K562 (cell line): ENCODE measurements around the gene IL10. TPM values are rescaled to one million over a fixed set of nuclear protein-coding genes. Genes with fewer than 3 reads are reported as not detected.

Experiments
- ADNP ChIP-seq: fragments of 200-800 bp; sonication (Bioruptor generic); IDR thresholded peaks from 2 replicates; pipeline ENCODE4 v1.6.1; 2016; ENCODE audit warnings: missing genetic modification characterization, missing compliant biosample characterization
- BDP1 ChIP-seq: IDR thresholded peaks from 3 replicates; pipeline ENCODE4 v1.6.1; 2011; ENCODE audit not compliant: insufficient read length, insufficient read depth
- CBFA2T3 ChIP-seq: fragments of 450-650 bp; IDR thresholded peaks from 2 replicates; pipeline ENCODE4 v1.6.1; 2017
- ETV5 ChIP-seq: sonication (generic); formaldehyde crosslinking; IDR thresholded peaks from 2 replicates; pipeline ENCODE4 v1.4.0; 2020; ENCODE audit warnings: low read depth, mild to moderate bottlenecking, missing genetic modification reagents
- HDAC1 ChIP-seq, 2 experiments: fragments of 450-650 bp; IDR thresholded peaks; 2 replicates each; pipeline ENCODE4 v1.6.1; 2016 to 2017; ENCODE audit warnings: inconsistent platforms in 1 of 2, mild to moderate bottlenecking in 1 of 2, moderate library complexity in 1 of 2
- HDAC8 ChIP-seq: fragments of 450-650 bp; IDR thresholded peaks from 2 replicates; pipeline ENCODE4 v1.6.1; 2016; ENCODE audit warnings: mild to moderate bottlenecking, missing genetic modification characterization, moderate library complexity, missing compliant biosample characterization
- LCOR ChIP-seq: sonication (generic); formaldehyde crosslinking; IDR thresholded peaks from 2 replicates; pipeline ENCODE4 v1.8.0; 2022; ENCODE audit warnings: mild to moderate bottlenecking, missing genetic modification reagents
- MED1 ChIP-seq: sonication (generic); formaldehyde crosslinking; IDR thresholded peaks from 2 replicates; pipeline ENCODE4 v1.8.1; 2023; ENCODE audit warnings: missing genetic modification reagents, borderline replicate concordance
- MEF2D ChIP-seq: conservative IDR thresholded peaks from 2 replicates; pipeline ENCODE4 v1.6.1; 2016; ENCODE audit warnings: low read depth, missing genetic modification characterization, missing compliant biosample characterization
- MYBL2 ChIP-seq, 2 experiments: fragments of 450-650 bp in 1 of 2; sonication (generic) in 1 of 2; formaldehyde crosslinking in 1 of 2; IDR thresholded peaks; 2 replicates each; pipeline versions ENCODE4 v1.6.1 to v1.8.1; 2017 to 2022; ENCODE audit warnings: borderline replicate concordance in 1 of 2, inconsistent platforms in 1 of 2, low read depth in 1 of 2, mild to moderate bottlenecking in 1 of 2, missing genetic modification reagents in 1 of 2, moderate library complexity in 1 of 2
- NFE2 ChIP-seq: IDR thresholded peaks from 2 replicates; pipeline ENCODE4 v1.6.1; 2014; ENCODE audit warnings: antibody characterized with exemption, low read depth
- RBM22 ChIP-seq: fragments of 200-400 bp; formaldehyde crosslinking; IDR thresholded peaks from 2 replicates; pipeline ENCODE4 v1.6.1; 2018; ENCODE audit warnings: low read length, low read depth; ENCODE audit not compliant: poor library complexity, severe bottlenecking
- SETDB1 ChIP-seq: IDR thresholded peaks from one replicate; pipeline ENCODE4 v1.6.1; 2012; ENCODE audit warnings: low read length, control low read depth, inconsistent platforms
- SREBF2 ChIP-seq: sonication (generic); formaldehyde crosslinking; IDR thresholded peaks from 2 replicates; pipeline ENCODE4 v1.4.0; 2020; ENCODE audit warnings: mild to moderate bottlenecking, missing genetic modification reagents
- ZFX ChIP-seq: sonication (generic); formaldehyde crosslinking; IDR thresholded peaks from 2 replicates; pipeline ENCODE4 v1.8.0; 2022; ENCODE audit warnings: mild to moderate bottlenecking, missing genetic modification reagents, moderate library complexity
- ZNF133 ChIP-seq: fragments of 250-450 bp; sonication (Bioruptor Pico); IDR thresholded peaks from 2 replicates; pipeline ENCODE4 v1.4.0; 2020; ENCODE audit warnings: mild to moderate bottlenecking
- ZNF134 ChIP-seq: fragments of 250-450 bp; sonication (Bioruptor Pico); conservative IDR thresholded peaks from 2 replicates; pipeline ENCODE4 v1.4.0; 2020
- ZNF384 ChIP-seq: IDR thresholded peaks from 2 replicates; pipeline ENCODE4 v1.6.1; 2012; ENCODE audit warnings: low read depth, low read length, improper control_type of control experiment
- ZNF79 ChIP-seq: fragments of 250-450 bp; sonication (Bioruptor Pico); IDR thresholded peaks from 2 replicates; pipeline ENCODE4 v1.4.0; 2020; ENCODE audit warnings: low read depth, mild to moderate bottlenecking, moderate library complexity
- polyA plus RNA-seq, 8 experiments: library from polyadenylated mRNA; depleted of rRNA in 4 of 8; stranded (reverse) in 5 of 8; unstranded in 3 of 8; fragments of >200 nt; fragmentation: Nextera tagmentation in 2 of 8; fragmentation: Illumina TruSeq in 1 of 8; extraction: Ambion mirVana in 2 of 8; extraction: Trizol in 1 of 8; gene quantifications; 2 replicates each; pipeline versions ENCODE4 v1.2.1 to v1.2.3, GENCODE V29; 2011 to 2014; ENCODE audit warnings: inconsistent platforms in 1 of 8, missing spikeins in 1 of 8
- total RNA-seq, 7 experiments: library from RNA; depleted of rRNA in 6 of 7; stranded (reverse); fragments of >200 nt in 6 of 7; fragmentation: Illumina TruSeq in 2 of 7; extraction: Trizol in 2 of 7; gene quantifications; 2 replicates each; pipeline versions ENCODE4 v1.2.1 to v1.2.3, GENCODE V29; 2011 to 2021; ENCODE audit warnings: low replicate concordance in 1 of 7
- TF ChIP-seq, protein P1 (sequence below): sonication (generic); formaldehyde crosslinking; IDR thresholded peaks from 2 replicates; pipeline ENCODE4 v1.8.1; 2022; ENCODE audit warnings: missing genetic modification reagents
- TF ChIP-seq, protein P2 (sequence below): sonication (generic); formaldehyde crosslinking; IDR thresholded peaks from 2 replicates; pipeline ENCODE4 v1.5.0; 2020; ENCODE audit warnings: missing genetic modification reagents
- TF ChIP-seq, protein P3 (sequence below): fragments of 150-350 bp; conservative IDR thresholded peaks from 2 replicates; pipeline ENCODE4 v1.6.1; 2014; ENCODE audit warnings: low read length
- TF ChIP-seq, protein P4 (sequence below), 2 experiments: IDR thresholded peaks; 2 replicates each; pipeline ENCODE4 v1.6.1; 2011; ENCODE audit warnings: borderline replicate concordance in 1 of 2, control low read depth in 1 of 2, low read depth in 1 of 2, low read length in 1 of 2, mild to moderate bottlenecking in 1 of 2, mixed read lengths in 1 of 2, moderate library complexity in 1 of 2; ENCODE audit not compliant: insufficient read depth in 1 of 2, insufficient read length in 1 of 2, poor library complexity in 1 of 2, severe bottlenecking in 1 of 2; ENCODE audit errors: extremely low read depth in 1 of 2

Gene IL10
- total and polyA plus RNA-seq, 9 of the 15 experiments (the other 6 are each of a cell fraction or from before 2014, with no cell fraction given) = 0.29 TPM; not detected in 8

DNA sequence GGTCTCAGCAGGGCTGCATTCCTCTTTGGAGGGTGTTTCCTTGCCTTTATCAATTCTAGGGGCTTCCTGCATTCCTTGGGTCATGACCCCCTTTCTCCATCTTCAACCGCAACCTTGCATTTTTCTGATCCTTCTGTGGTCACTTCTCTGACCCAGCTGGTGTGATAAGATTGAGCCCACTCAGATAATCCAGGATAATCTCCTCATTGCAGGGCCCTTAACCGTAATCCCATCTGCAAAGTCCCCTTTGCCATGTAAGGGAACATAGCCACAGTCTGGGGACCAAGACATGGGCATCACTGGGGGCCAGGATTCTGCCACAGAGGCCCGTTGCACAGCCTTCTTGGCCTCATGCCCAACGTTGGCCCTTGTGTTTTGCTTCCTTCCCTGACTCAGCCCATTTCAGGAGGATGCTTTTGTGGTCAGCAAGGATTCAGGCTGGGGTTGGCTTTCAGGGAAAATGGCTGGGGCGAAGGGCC is 36.7 kb downstream of the IL10 start (continued):
- TF ChIP-seq, protein P1, sequence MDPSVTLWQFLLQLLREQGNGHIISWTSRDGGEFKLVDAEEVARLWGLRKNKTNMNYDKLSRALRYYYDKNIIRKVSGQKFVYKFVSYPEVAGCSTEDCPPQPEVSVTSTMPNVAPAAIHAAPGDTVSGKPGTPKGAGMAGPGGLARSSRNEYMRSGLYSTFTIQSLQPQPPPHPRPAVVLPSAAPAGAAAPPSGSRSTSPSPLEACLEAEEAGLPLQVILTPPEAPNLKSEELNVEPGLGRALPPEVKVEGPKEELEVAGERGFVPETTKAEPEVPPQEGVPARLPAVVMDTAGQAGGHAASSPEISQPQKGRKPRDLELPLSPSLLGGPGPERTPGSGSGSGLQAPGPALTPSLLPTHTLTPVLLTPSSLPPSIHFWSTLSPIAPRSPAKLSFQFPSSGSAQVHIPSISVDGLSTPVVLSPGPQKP (CRISPR knock-in tag) = no peak
- TF ChIP-seq BDP1 = no peak
- no peak for TF ChIP-seq MED1 (CRISPR knock-in tag)
- TF ChIP-seq MYBL2 (IDR thresholded peaks at IDR 0.05; ENCODE audit: low read depth) = no peak
- no peak for TF ChIP-seq MYBL2 (CRISPR knock-in tag; IDR thresholded peaks at IDR 0.05; ENCODE audit: borderline replicate concordance)
- TF ChIP-seq LCOR (CRISPR knock-in tag) = no peak; the same call in none of the 2 replicates
- no peak for TF ChIP-seq ZNF133 (CRISPR knock-in tag)
- TF ChIP-seq ZNF79 (CRISPR knock-in tag) = peak; percentile 69; the same call in 1 of the 2 replicates
- TF ChIP-seq, protein P2, sequence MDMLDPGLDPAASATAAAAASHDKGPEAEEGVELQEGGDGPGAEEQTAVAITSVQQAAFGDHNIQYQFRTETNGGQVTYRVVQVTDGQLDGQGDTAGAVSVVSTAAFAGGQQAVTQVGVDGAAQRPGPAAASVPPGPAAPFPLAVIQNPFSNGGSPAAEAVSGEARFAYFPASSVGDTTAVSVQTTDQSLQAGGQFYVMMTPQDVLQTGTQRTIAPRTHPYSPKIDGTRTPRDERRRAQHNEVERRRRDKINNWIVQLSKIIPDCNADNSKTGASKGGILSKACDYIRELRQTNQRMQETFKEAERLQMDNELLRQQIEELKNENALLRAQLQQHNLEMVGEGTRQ (CRISPR knock-in tag) = no peak
- no peak for TF ChIP-seq RBM22
- TF ChIP-seq, protein P3, sequence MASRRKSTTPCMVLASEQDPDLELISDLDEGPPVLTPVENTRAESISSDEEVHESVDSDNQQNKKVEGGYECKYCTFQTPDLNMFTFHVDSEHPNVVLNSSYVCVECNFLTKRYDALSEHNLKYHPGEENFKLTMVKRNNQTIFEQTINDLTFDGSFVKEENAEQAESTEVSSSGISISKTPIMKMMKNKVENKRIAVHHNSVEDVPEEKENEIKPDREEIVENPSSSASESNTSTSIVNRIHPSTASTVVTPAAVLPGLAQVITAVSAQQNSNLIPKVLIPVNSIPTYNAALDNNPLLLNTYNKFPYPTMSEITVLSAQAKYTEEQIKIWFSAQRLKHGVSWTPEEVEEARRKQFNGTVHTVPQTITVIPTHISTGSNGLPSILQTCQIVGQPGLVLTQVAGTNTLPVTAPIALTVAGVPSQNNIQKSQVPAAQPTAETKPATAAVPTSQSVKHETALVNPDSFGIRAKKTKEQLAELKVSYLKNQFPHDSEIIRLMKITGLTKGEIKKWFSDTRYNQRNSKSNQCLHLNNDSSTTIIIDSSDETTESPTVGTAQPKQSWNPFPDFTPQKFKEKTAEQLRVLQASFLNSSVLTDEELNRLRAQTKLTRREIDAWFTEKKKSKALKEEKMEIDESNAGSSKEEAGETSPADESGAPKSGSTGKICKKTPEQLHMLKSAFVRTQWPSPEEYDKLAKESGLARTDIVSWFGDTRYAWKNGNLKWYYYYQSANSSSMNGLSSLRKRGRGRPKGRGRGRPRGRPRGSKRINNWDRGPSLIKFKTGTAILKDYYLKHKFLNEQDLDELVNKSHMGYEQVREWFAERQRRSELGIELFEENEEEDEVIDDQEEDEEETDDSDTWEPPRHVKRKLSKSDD = no peak
- TF ChIP-seq CBFA2T3 = peak; percentile 98
- peak; percentile 75 for TF ChIP-seq MEF2D (tag)
- TF ChIP-seq ZNF134 = 0 out of 2 replicates have a peak, but pooled peaks have one; percentile 56
- TF ChIP-seq ETV5 (CRISPR knock-in tag) = 0 out of 2 replicates have a peak, but pooled peaks have one; percentile 65
- TF ChIP-seq ADNP = no peak
- no peak for TF ChIP-seq ZNF384
- TF ChIP-seq HDAC8 = no peak
- TF ChIP-seq, protein P4, sequence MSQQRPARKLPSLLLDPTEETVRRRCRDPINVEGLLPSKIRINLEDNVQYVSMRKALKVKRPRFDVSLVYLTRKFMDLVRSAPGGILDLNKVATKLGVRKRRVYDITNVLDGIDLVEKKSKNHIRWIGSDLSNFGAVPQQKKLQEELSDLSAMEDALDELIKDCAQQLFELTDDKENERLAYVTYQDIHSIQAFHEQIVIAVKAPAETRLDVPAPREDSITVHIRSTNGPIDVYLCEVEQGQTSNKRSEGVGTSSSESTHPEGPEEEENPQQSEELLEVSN (IDR thresholded peaks at IDR 0.05; ENCODE audit: borderline replicate concordance in 1 of 2, extremely low read depth in 1 of 2, insufficient read depth in 1 of 2, insufficient read length in 1 of 2, low read depth in 1 of 2, low read length in 1 of 2, poor library complexity in 1 of 2, severe bottlenecking in 1 of 2) = no peak
- peak; percentile 59 to 97; a peak in 3 of 4 replicates for TF ChIP-seq HDAC1 (IDR thresholded peaks at IDR 0.05)
- TF ChIP-seq ZFX (CRISPR knock-in tag) = no peak
- TF ChIP-seq SETDB1 = no peak
- TF ChIP-seq NFE2 = peak; percentile 58; the same call in 1 of the 2 replicates
- TF ChIP-seq SREBF2 = no peak
